HG03342 (cell line): ENCODE data around the gene CDH16.

Experiments
- ATAC-seq: cut with Tn5 transposase; IDR thresholded peaks from one replicate; pipeline ENCODE4 v1.9.1; 2021; ENCODE audit warnings: mild to moderate bottlenecking, moderate library complexity; ENCODE audit not compliant: unreplicated experiment

Gene CDH16

GRCh38 chr16:66911801-66912200 lies 6.9 kb downstream of the CDH16 start:
- ATAC-seq, result no peak

- no peak for ATAC-seq
Observed at GRCh38 chr16:66911112-66911511, 7.6 kb downstream of the CDH16 start.

GRCh38 chr16:66910175-66910940 lies 8.3 kb downstream of the CDH16 start:
- ATAC-seq, result no peak

GRCh38 chr16:66908762-66909559 lies 9.7 kb downstream of the CDH16 start:
- no peak for ATAC-seq

- no peak for ATAC-seq
Observed at GRCh38 chr16:66908116-66908515, 10.6 kb downstream of the CDH16 start.

- ATAC-seq, result no peak
Observed at GRCh38 chr16:66906916-66907836, 11.5 kb downstream of the CDH16 start.

- no peak for ATAC-seq
Observed at GRCh38 chr16:66905633-66906539, 12.8 kb downstream of the CDH16 start.

- ATAC-seq, result no peak
Observed at GRCh38 chr16:66904846-66905632, 13.6 kb downstream of the CDH16 start.

- ATAC-seq, result no peak
Observed at GRCh38 chr16:66904428-66904845, 14.2 kb downstream of the CDH16 start.

GRCh38 chr16:66903544-66904427 lies 14.9 kb downstream of the CDH16 start:
- no peak for ATAC-seq

- no peak for ATAC-seq
Observed at GRCh38 chr16:66902648-66903543, 15.8 kb downstream of the CDH16 start.

GRCh38 chr16:66901626-66902025 lies 17.1 kb downstream of the CDH16 start:
- ATAC-seq, result no peak

GRCh38 chr16:66900721-66901441 lies 17.8 kb downstream of the CDH16 start:
- ATAC-seq, result no peak

- no peak for ATAC-seq
Observed at GRCh38 chr16:66899945-66900710, 18.6 kb downstream of the CDH16 start.

GRCh38 chr16:66899310-66899944 lies 19.3 kb downstream of the CDH16 start:
- ATAC-seq, result no peak
